ENCODE data around the gene KRT14.

KRT14 gene

GRCh38 chr17:41538565-41538991 lies 48.1 kb downstream of the KRT14 start:
- TF ChIP-seq FOXP2 (optimal IDR thresholded peaks at IDR 0.05; ENCODE audit: borderline replicate concordance, extremely low read depth, extremely low read length, insufficient read depth), result no peak
- no peak for TF ChIP-seq SIN3A (IDR thresholded peaks at IDR 0.05; ENCODE audit: borderline replicate concordance, insufficient read depth, low read length)

GRCh38 chr17:41537990-41538389 lies 48.7 kb downstream of the KRT14 start:
- TF ChIP-seq SIN3A (IDR thresholded peaks at IDR 0.05; ENCODE audit: borderline replicate concordance, insufficient read depth, low read length) (no peak), TAF1 (IDR thresholded peaks at IDR 0.05; ENCODE audit: borderline replicate concordance, insufficient read depth, low read length) (no peak)

GRCh38 chr17:41537614-41537954 lies 49.1 kb downstream of the KRT14 start:
- no peak for TF ChIP-seq TAF1 (IDR thresholded peaks at IDR 0.05; ENCODE audit: borderline replicate concordance, insufficient read depth, low read length)
- TF ChIP-seq FOXP2 (optimal IDR thresholded peaks at IDR 0.05; ENCODE audit: borderline replicate concordance, extremely low read depth, extremely low read length, insufficient read depth), result no peak
- TF ChIP-seq POLR2AphosphoS5 (IDR thresholded peaks at IDR 0.05; ENCODE audit: low read depth, low read length), result no peak
- no peak for TF ChIP-seq REST (IDR thresholded peaks at IDR 0.05; ENCODE audit: insufficient read depth in 1 of 2, low read depth in 2 of 2, low read length in 2 of 2)
- no peak for TF ChIP-seq SIN3A (IDR thresholded peaks at IDR 0.05; ENCODE audit: borderline replicate concordance, insufficient read depth, low read length)

- TF ChIP-seq FOXP2 (optimal IDR thresholded peaks at IDR 0.05; ENCODE audit: borderline replicate concordance, extremely low read depth, extremely low read length, insufficient read depth), result no peak
- TF ChIP-seq REST (IDR thresholded peaks at IDR 0.05; ENCODE audit: insufficient read depth in 1 of 2, low read depth in 2 of 2, low read length in 2 of 2), result no peak
- TF ChIP-seq TAF1 (IDR thresholded peaks at IDR 0.05; ENCODE audit: borderline replicate concordance, insufficient read depth, low read length), result no peak
- no peak for TF ChIP-seq POLR2AphosphoS5 (IDR thresholded peaks at IDR 0.05; ENCODE audit: low read depth, low read length)
- TF ChIP-seq SIN3A (IDR thresholded peaks at IDR 0.05; ENCODE audit: borderline replicate concordance, insufficient read depth, low read length), result no peak
Measured at GRCh38 chr17:41536741-41537613, 49.7 kb downstream of the KRT14 start.

GRCh38 chr17:41535764-41536481 lies 50.8 kb downstream of the KRT14 start:
- no peak for TF ChIP-seq FOXP2 (optimal IDR thresholded peaks at IDR 0.05; ENCODE audit: borderline replicate concordance, extremely low read depth, extremely low read length, insufficient read depth)
- TF ChIP-seq REST (IDR thresholded peaks at IDR 0.05; ENCODE audit: insufficient read depth in 1 of 2, low read depth in 2 of 2, low read length in 2 of 2), result no peak
- TF ChIP-seq SIN3A (IDR thresholded peaks at IDR 0.05; ENCODE audit: borderline replicate concordance, insufficient read depth, low read length), result no peak
- TF ChIP-seq TAF1 (IDR thresholded peaks at IDR 0.05; ENCODE audit: borderline replicate concordance, insufficient read depth, low read length), result no peak
- TF ChIP-seq POLR2AphosphoS5 (IDR thresholded peaks at IDR 0.05; ENCODE audit: low read depth, low read length), result no peak

Measured in PFSK-1 (cell line).